ENCODE data around the gene NAMPT.
"Not testable (repeated sequence)": the region's sequence is repeated elsewhere in the genome, so short reads cannot be mapped to it uniquely, and the experiment has no call there.

Gene NAMPT

DNA sequence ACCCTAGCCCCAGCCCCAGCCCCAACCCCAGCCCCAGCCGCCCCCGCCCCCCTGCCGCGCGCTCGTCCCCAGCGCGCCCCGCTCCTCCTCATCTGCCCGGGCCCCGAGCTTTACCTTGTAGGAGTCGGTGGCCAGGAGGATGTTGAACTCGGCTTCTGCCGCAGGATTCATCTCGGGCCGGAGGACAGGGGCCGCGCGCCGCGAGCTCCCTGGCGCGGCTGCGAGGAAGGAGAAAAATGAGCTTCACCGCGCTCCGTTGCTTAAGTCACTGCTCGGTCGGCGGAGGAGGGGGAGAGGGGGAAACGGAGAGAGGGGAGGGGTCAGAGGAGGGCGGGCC, at the start of gene NAMPT:
Gene NAMPT, minus strand, starts transcription at position 270 of the 337 bp plus-strand sequence. Its CDS starts 99 bp downstream, at position 171.
- no peak for DNase-seq

DNA sequence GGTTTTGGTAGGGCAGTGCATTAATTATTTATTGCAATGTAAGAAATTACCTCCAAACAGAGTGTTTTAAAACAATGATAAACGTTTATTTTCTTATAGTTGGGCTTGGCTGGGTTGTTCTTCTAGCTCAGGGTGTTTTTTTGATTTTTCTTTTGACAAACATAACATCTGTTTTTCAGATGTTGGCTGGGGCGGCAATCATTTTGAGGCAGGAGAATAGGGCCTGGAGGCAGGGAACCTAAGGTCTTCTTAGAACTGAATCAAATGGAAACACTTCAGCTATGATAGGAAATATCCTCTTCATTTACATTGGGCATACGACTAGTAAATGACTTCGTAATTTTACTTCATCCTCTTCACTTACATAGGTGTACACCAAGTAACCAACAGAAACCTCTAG, 47.4 kb upstream of the NAMPT start:
- DNase-seq, result no peak

DNA sequence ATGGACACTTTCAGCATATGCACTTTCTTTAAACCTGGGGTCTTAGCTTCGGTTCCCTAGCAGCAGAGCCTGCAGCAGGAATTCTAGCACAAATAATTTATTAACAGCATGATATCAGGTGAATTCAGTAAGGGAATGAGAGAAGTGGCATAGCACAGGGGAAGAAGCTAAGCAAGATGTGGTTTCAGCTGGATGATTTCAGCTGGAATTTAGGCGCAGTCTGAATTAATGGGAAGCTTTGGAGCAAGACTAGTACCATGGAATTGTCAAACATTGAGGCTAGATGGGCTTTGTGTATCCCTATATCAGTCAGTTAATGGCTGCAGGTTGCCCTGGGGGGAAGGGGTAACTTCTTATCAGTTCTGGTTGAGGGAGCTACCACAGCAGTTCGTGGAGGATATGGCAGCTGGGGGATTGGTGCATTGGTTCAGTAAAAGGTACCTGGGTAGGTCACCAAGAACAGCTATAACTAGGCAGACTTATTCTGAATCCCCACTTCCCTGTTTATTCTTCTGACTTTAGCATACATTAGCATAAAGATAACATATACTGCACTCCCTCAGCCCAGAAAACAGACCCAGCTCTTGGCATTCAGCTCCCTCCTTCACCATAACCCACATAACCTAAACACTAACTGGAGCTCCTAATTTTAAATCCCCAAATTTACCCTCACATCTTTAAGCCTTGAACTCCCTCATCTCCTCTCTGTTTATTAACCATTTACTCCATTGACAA, 46.8 kb upstream of the NAMPT start:
- no peak for DNase-seq

DNA sequence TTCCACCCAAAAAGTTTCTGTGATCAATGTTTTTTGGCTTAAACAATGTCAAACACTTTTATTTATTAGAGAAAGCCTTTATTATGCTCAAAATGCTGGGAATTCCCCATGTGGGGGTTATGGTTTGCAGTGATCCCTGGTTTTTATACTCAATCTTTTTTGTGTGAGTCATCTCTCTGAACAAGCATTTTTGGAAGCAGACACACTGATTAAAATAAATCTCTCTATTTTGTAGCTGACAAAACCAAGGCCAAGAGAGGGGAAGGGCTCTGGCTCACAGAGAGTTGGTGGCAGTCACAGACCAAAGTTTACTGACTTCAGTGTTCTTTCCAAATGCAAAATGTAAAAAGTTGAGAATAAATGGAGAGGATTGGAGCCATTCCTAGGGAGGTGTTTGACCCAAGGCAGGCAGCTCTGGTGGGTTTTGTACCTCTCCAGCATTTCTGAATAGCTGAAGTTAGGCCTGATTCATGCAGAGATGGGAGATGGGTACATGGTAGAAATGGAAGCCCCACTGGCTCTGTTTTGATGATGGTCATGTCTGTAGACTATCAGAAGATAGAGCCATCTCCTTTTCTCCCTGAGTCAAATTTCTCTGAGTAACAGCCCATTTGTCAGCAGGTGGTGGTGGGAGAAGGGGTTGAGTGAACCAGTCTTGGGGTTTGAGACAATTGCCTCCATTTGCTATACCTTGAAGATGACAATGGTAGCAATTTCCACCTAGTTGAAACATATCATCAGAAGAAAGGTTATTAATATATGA, 45.4 kb upstream of the NAMPT start:
- no peak for DNase-seq

DNA sequence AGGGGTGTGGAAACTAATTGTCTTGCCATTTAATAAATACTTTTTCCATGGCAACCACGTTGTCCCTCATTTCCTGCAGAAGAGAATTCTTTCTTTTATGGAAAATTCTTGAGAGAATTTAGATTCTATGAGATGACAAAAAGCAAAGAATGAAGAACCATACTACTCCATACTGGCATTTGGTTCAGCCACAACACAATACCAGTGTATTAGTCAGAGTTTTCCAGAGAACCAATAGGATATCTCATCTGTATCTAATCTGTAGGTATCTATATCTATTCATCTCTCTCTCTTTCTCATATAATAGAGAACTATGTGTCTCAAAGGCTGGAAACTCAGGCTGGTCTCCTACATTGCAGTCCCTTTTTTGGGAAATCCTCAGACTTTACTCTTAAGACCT, 44.6 kb upstream of the NAMPT start:
- DNase-seq, result no peak

DNA sequence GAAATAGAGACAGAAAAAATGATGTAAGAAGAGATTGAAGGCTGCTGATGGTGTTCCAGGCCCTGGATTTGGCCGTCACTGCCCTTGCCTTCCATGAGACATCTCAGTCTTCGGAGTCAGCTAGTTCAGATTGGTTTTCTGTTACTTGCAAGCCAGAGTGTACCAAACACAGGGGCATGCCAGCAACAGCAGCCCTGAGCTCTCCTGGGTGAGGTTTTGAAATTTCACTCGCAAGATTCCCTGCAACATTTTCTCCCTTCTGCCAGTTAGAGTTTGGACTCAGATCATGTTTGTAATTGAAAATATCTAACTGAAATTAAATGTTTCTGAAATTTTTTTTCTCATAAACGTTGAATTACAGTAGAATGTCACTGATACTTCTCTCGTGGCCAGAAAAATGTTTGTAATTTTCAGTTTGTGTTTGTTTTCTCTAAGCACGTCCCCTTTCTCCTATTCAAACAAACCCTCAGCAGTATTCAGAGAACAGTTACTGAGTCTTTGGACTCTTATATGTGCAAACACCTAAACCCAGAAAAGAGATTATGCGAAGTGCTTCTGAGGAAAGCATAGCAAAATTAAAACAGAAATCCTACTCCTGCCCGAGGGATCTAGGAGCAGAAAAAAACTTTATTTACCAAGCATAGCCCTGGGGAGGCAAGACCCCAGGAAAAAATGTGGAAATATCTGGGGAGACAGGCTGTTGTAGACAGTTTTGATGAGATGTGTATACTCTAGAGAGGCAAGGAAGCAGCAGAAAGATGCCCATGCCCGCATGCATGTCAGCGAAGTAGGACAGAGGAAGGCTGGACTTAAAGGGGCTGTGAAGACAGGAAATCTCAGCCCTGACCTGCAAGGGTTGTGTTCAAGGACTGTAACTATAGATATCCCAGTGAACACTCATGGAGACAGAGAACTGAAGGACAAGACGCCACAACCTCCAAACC, 43.0 kb upstream of the NAMPT start:
- no peak for DNase-seq

DNA sequence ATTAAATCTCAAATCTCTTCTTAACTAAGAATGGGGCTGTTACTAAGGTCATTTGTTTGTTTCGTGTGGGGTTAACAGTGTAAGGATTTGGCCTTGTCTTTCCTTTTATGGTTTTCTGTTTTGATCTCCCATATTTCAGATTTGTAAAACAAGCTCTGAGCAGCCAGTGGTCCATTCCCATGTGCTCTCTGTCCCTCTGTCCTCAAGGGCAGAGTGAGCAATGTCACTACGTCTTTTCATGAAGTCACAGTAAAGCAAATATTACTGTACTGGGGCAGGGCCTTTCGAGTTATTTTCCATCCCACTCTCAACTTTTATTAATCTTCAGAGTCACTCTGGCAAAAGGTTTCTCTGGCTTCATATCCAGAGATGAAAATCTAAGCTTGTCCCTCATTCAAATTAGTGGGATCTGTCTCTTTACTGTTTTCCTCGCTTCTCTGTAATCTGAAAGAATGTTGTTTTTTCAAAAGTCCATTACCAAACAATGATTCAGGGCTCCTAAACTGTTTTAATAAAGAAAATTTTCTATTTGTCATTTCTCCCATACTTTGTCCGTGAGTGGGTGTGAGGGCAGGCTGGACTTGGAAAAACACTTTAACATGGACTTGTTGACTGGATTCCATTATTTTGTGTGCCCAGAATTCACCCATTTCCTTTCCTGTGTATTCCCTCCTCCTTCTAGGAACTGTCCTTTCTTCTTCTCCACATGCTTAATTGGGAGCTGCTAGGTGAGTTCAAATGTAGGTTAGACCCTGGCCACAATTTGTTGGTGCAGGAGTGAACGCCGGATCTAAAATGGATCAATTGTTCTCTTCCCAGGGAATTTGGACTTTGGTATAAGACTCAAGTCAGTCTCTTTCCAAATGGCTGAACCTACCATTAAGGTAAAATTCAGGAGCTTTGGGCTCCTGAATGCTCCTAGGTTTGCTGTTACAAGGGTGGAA, 42.1 kb upstream of the NAMPT start:
- no peak for DNase-seq

DNA sequence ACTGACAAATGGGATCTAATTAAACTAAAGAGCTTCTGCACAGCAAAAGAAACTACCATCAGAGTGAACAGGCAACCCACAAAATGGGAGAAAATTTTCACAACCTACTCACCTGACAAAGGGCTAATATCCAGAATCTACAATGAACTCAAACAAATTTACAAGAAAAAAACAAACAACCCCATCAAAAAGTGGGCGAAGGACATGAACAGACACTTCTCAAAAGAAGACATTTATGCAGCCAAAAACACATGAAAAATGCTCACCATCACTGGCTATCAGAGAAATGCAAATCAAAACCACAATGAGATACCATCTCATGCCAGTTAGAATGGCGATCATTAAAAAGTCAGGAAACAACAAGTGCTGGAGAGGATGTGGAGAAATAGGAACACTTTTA, 39.7 kb upstream of the NAMPT start:
- not testable (repeated sequence) for DNase-seq

DNA sequence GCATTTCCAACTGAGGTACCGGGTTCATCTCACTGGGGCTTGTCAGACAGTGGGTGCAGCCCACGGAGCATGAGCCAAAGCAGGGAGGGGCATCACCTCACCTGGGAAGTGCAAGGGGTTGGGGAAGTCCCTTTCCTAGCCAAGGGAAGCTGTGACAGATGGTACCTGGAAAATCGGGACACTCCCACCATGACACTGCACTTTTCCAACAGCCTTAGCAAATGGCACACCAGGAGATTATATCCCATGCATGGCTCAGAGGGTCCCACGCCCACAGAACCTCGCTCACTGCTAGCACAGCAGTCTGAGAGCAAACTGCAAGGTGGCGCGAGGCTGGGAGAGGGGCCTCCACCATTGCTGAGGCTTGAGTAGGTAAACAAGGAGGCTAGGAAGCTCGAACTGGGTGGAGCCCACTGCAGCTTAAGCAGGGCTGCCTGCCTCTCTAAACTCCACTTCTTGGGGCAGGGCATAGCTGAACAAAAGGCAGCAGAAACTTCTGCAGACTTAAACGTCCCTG, 35.5 kb upstream of the NAMPT start:
- DNase-seq, result not testable (repeated sequence)

DNA sequence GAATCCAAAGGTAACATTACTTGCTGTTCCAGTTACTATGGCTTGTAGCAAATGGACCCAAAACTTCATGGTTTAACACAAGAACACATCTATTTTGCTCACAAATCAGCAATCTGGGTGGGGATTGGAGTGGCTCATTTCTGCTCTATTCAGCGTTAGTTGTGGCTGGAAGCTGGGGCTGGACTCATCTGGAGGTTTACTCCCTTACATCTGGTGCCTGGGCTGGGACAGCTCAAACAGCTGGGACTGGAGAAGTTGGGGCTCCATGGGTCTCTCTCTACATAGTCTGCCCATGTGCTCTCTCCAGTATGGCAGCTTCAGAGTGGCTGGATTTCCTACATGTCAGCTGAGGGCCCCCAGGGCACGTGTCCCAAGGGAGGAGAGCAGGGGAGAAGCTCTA, 33.7 kb upstream of the NAMPT start:
- DNase-seq, result no peak

DNA sequence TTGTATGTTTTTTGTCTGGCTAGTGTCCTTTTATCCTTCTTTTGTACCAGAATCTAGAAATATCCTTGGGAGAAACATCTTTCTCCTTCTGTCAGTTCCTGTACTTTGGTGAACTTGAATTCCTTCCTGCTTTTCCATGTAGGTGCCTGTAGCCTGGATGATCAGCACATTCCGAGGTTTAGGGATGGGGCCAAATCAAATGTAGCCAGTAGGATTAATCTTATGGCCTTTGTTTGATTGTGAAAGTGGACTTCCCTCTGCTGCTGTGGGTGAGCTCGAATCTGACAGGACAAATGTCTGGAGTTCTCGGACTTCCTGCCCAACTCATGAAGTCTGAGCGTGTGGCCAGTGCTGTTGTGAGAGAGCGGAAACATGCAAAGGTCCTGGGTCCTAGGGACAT, 33.2 kb upstream of the NAMPT start:
- no peak for DNase-seq

DNA sequence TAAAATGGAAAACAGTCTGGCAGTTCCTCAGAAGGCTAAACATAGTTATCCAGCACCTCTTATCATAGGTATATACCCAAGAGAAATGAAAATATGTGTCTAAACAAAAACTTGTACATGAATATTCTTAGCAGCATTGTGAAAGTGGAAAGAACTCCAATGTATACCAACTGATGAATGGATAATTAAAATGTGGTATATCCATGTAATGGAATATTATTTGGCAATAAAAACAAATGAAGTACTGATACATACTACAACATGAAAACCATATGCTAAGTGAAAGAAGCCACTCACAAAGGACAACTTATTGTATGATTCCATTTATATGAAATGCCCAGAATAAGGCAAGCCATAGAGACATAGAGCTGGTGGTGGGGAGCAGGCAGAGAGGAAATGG, 32.2 kb upstream of the NAMPT start:
- no peak for DNase-seq

DNA sequence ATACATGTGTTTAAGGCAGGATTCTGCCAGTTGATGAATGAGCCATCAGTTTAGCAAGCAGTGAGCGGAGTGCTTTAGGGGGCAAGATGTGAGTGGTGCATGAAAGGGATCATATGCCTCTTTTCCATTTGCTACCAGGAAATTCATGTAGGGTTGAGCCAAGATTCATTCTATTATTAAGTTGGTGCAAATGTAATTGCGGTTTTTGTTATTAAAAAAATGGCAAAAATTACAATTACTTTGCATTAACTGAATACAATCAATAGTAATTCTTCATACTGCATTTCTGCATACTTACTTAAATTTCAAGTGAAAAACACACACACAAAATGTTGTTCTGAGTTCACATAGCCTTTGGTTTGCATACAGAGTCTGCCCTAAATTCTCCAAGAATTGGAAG, 30.1 kb upstream of the NAMPT start:
- no peak for DNase-seq

DNA sequence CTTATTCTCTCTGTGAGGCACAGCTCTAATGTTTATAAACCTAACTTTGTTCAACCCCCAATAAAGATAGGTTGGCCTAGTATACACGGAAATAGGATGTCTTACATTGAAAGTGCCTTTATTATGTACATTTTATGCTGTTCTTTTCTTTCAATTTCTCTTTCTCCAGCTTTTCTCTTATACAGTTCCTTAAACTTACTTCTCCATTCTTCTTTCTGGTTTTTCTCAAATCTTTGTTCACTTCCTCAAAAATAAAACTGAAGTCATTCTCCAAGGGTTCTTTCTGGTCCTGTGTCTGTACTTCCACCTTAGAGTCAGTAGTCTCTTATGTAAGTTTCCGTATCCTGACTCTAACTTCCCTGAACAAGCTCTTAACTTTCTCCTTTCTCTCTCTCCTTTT, 29.2 kb upstream of the NAMPT start:
- no peak for DNase-seq

DNA sequence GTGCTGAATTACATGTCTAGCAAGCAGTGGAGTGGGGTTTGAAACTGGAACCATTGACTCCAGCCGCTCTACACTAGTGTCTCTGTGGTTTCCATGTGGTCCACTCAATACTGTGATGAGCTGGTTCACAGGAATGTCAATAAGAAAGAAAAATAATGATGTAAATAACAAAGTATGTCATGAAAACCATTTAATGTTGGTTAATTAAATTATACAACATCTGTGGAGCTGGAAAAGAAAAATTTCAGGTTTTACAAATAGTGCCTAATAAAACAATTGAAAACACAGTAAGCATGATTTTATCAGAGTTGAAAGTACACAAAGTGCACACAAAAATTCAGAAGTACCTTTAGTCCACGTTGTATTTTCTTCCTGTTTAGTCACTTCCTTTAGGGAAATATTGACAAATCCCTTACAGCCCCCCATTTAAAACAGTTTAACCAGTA, 28.7 kb upstream of the NAMPT start:
- no peak for DNase-seq

DNA sequence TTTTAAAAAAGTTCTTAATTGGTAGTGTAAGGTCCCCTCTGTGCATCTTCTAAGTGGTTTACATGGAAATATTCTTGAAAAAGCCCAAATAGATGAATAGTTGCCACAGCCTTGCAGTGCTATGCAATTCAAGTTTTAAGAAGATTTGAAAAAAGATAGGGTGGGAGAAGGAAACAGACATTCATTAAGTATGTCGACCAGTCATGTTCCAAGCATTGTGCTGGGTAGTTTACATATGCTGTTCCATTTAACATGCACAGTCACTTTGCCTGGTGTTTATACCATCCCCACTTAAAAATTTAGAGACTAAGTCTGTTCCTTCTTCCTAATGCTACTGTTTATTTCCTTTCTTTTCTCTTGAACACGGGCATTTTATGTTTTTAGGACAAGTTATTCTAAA, 28.1 kb upstream of the NAMPT start:
- DNase-seq, result no peak

DNA sequence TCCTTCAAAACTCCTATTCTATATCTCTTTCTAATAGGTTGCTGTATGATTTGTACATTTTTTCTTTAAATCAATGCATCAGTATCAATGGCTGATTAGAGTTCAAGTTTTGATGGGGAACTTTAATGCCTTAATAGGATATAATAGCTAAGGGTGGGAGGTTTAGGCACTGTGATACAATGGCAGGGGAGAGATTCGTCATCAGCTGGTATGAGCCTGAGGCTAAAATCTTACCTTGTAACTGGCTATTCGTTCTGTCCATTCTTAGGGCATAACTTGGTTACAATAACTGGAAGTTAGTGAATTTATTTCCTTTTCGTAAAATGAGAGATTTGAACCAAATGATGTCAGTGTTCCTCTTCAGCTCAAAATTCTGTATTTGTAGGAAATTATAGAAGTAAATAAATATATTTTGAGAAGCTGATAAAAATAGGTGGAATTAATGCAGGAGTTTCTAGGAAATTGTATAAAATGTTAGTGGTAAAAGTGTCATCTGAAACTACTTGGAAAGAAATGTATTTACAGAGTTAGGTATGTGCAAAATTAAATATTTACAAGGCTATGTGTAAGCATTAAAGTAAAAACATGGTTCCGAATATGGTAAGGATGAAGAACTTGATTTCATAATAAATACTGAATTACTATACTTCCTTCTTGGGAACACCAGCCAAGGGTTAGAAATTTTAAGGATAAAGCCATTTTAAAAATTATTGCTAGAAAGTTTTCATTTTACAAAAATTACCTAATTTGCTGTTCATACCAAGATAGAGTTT, 27.5 kb upstream of the NAMPT start:
- no peak for DNase-seq

DNA sequence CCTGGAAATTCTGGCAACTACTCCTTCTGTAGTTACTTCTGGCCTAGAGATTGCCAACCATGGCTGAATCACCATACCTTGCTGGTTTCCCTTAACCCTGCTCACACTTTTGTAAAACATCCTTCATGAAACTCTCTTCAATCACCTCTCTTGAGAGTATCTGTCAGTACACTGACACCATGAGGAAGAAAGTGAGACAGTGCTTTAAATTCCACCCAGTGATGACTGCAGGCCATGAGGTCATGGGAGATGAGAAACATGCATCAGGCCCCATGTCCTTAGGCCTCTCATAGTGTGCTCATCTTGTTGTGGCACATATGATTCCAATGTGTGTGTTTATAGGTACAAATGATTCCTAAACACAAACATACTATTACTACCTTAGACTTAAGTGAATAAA, 24.6 kb upstream of the NAMPT start:
- DNase-seq, result no peak

DNA sequence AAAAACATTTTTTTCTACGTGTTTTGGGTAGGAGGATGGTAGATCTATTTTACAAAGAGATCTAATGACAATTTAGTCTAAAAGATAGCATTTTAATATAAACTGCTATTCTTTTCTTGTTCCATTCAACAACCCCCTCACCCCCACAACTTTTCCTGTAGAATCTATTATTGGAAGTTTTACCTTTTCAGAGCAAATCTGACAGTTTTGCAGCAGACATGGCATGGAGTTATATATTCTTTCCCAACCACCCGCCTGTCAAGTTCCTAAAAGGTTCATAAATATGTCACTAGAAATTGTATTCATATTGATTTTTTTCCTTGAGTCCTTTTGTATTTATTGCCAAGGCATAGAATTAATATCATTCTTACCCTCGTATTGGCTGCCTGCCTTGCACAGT, 21.5 kb upstream of the NAMPT start:
- no peak for DNase-seq

DNA sequence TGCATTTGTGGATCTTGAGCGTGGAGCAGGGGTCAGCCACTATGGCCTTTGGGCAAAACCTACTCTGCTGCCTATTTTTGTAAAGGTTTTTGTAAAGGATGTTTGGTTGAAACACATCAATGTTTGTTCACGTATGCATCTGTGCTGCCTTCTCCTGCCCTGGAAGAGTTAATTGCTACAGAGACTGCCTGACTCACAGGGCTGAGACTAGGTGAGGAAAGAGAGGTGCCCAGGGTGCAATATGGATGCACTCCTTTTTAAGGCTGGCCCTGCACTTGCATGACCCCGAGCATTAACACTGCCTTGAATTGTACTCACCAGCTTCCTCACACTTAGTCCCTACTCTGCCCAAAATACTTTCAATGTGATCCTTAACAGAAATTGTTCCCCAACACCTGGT, 20.9 kb upstream of the NAMPT start:
- no peak for DNase-seq

DNA sequence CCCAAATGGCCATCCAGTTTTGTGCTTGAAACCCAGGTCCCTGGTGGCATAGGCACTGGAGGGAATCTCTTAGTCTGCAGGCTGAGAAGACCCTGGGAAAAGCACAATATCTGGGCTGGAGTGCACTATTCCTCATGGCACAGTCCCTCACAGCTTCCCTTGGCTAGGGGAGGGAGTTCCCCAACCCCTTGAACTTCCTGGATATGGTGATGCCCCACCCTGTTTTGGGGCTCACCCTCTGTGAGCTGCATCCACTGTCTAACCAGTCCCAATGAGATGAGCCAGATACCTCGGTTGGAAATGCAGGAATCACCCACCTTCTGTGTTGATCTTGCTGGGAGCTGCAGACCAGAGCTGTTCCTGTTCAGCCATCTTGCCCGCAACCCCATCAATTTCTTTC, 19.8 kb upstream of the NAMPT start:
- no peak for DNase-seq

All from NCI-H1105 (cell line).